Uterus (tissue), 4 donors: Measurements from ENCODE around the gene OSBPL2. TPM values are rescaled to one million over a fixed set of nuclear protein-coding genes. Genes with fewer than 3 reads are reported as not detected.

Experiments
- DNase-seq, 2 donors: peaks; one replicate each; pipeline ENCODE4 v3.0.0-alpha.2; 2019 to 2020
- H3K27ac ChIP-seq, 2 donors: fragments of 200-600 bp; sonication (generic); 1 replicate in 1 of 2; 2 replicates in 1 of 2; pipeline ENCODE4 v1.5.1; 2016 to 2018
- H3K27me3 ChIP-seq, 2 donors: fragments of 200-600 bp; sonication (generic); one replicate each; pipeline ENCODE4 v1.5.1; 2018 to 2019; ENCODE audit warnings: control low read depth in 1 of 2
- H3K36me3 ChIP-seq, 2 donors: fragments of 200-600 bp; sonication (generic); one replicate each; pipeline ENCODE4 v1.5.1; 2019; ENCODE audit warnings: control low read depth in 1 of 2
- H3K4me1 ChIP-seq, 2 donors: fragments of 200-600 bp; sonication (generic); one replicate each; pipeline ENCODE4 v1.5.1; 2018 to 2019; ENCODE audit warnings: control low read depth in 1 of 2
- H3K4me3 ChIP-seq, 2 donors: fragments of 200-600 bp; sonication (generic); 1 replicate in 1 of 2; 2 replicates in 1 of 2; pipeline ENCODE4 v1.5.1; 2018 to 2019; ENCODE audit warnings: mild to moderate bottlenecking in 1 of 2
- H3K9me3 ChIP-seq, 2 donors: fragments of 200-600 bp; sonication (generic); one replicate each; pipeline ENCODE4 v1.5.1; 2019; ENCODE audit warnings: control low read depth in 1 of 2
- CTCF ChIP-seq, 4 experiments: fragments of 200-600 bp in 2 of 4; fragments of 450-650 bp in 2 of 4; sonication (generic) in 2 of 4; IDR thresholded peaks; one replicate each; pipeline ENCODE4 v1.5.1; 2016 to 2019; ENCODE audit warnings: antibody characterized with exemption in 4 of 4, mild to moderate bottlenecking in 2 of 4, moderate library complexity in 1 of 4
- POLR2A ChIP-seq, 2 donors: fragments of 450-650 bp; IDR thresholded peaks; one replicate each; pipeline ENCODE4 v1.6.1; 2016; ENCODE audit warnings: antibody characterized with exemption in 2 of 2, mild to moderate bottlenecking in 1 of 2, moderate library complexity in 1 of 2
- intact Hi-C: fragments of 100-400 bp; cut with DNase I; formaldehyde crosslinking; loops from one replicate; pipeline ENCODE4 v1.15.1; 2023; ENCODE audit warnings: low total_unique reads
- total RNA-seq, 4 donors: library from RNA; depleted of rRNA in 3 of 4; stranded (reverse); fragments of >200 nt in 3 of 4; gene quantifications; one replicate each; pipeline versions ENCODE4 v1.1.0 to v1.2.4, GENCODE V29; 2014 to 2023
- donor health status: DM: yes; HTN: yes; CAD: no.

Gene OSBPL2
- total RNA-seq, 4 donors from 2014 or later = 12.3 to 55.9 (median 33.4) TPM

GRCh38 chr20:62288535-62289105 lies 50.3 kb downstream of the OSBPL2 start:
- TF ChIP-seq CTCF (IDR thresholded peaks at IDR 0.05) = no peak
- TF ChIP-seq POLR2A (IDR thresholded peaks at IDR 0.05) = no peak
- no peak for DNase-seq
- Histone ChIP-seq H3K27ac (no peak overlapping the region), H3K27me3 (no peaks in the 10 kb centered on the region), H3K4me1 (no peaks in the 10 kb centered on the region), H3K9me3 (no peaks in the 10 kb centered on the region), H3K36me3 (no peaks in the 10 kb centered on the region), H3K4me3 (no peak overlapping the region)
- intact Hi-C loops = no loop called here

- intact Hi-C loops = no loop called here
- no peak for TF ChIP-seq POLR2A (IDR thresholded peaks at IDR 0.05)
- no peaks in the 10 kb centered on the region for H3K36me3 ChIP-seq
These were observed 50.8 kb downstream of the OSBPL2 start for GRCh38 chr20:62289131-62289530.

GRCh38 chr20:62289898-62290297 lies 51.6 kb downstream of the OSBPL2 start:
- Histone ChIP-seq H3K4me3 (no peak overlapping the region), H3K27ac (no peak overlapping the region), H3K4me1 (no peaks in the 10 kb centered on the region), H3K9me3 (no peaks in the 10 kb centered on the region), H3K27me3 (no peaks in the 10 kb centered on the region), H3K36me3 (no peaks in the 10 kb centered on the region)
- intact Hi-C loops = no loop called here
- TF ChIP-seq CTCF (IDR thresholded peaks at IDR 0.05) (no peak), POLR2A (IDR thresholded peaks at IDR 0.05) (no peak)
- DNase-seq = no peak

More at GRCh38 chr20:62289131-62289530, 50.8 kb downstream of the OSBPL2 start:
- H3K9me3 ChIP-seq = no peaks in the 10 kb centered on the region
- H3K27me3 ChIP-seq = no peaks in the 10 kb centered on the region
- DNase-seq = no peak
- H3K4me3 ChIP-seq = no peak overlapping the region
- no peak overlapping the region for H3K27ac ChIP-seq
- no peaks in the 10 kb centered on the region for H3K4me1 ChIP-seq

- Histone ChIP-seq H3K4me1 (no peaks in the 10 kb centered on the region), H3K4me3 (no peak overlapping the region), H3K27ac (no peak overlapping the region), H3K27me3 (no peaks in the 10 kb centered on the region), H3K9me3 (no peaks in the 10 kb centered on the region), H3K36me3 (no peaks in the 10 kb centered on the region)
- TF ChIP-seq CTCF (IDR thresholded peaks at IDR 0.05) (no peak), POLR2A (IDR thresholded peaks at IDR 0.05) (no peak)
- intact Hi-C loops = no loop called here
- no peak for DNase-seq
These were observed 53.1 kb downstream of the OSBPL2 start for GRCh38 chr20:62291251-62292066.

GRCh38 chr20:62292108-62292507 lies 53.8 kb downstream of the OSBPL2 start:
- intact Hi-C loops = no loop called here
- no peak overlapping the region for H3K27ac ChIP-seq
- no peaks in the 10 kb centered on the region for H3K9me3 ChIP-seq
- no peak for DNase-seq
- H3K36me3 ChIP-seq = no peaks in the 10 kb centered on the region
- H3K4me3 ChIP-seq = no peak overlapping the region
- TF ChIP-seq CTCF (IDR thresholded peaks at IDR 0.05) (no peak), POLR2A (IDR thresholded peaks at IDR 0.05) (no peak)
- no peaks in the 10 kb centered on the region for H3K4me1 ChIP-seq
- H3K27me3 ChIP-seq = no peaks in the 10 kb centered on the region
